Type B pancreatic cell (in vitro differentiated cells): ENCODE data around the gene CACNA1B. TPM values are rescaled to one million over a fixed set of nuclear protein-coding genes. Genes with fewer than 3 reads are reported as not detected.
A peak's percentile ranks its signal among the peaks of the same experiment; 100 is the strongest.
"Not testable (repeated sequence)": the region's sequence is repeated elsewhere in the genome, so short reads cannot be mapped to it uniquely, and the experiment has no call there.

Experiments used
- DNase-seq: peaks from one replicate; pipeline ENCODE4 v3.0.0; 2021; ENCODE audit warnings: mixed read lengths; ENCODE audit not compliant: unreplicated experiment; ENCODE audit errors: extremely low spot score
- H3K27ac Mint-ChIP-seq: 2 replicates; pipeline ENCODE4 v1.8.0; 2021; ENCODE audit warnings: mild to moderate bottlenecking, mixed read lengths
- H3K27me3 Mint-ChIP-seq: 2 replicates; pipeline ENCODE4 v1.8.0; 2021; ENCODE audit warnings: mixed read lengths
- H3K36me3 Mint-ChIP-seq: 2 replicates; pipeline ENCODE4 v1.8.0; 2021; ENCODE audit warnings: mixed read lengths
- H3K4me1 Mint-ChIP-seq: one replicate; pipeline ENCODE4 v1.8.0; 2021; ENCODE audit warnings: mixed read lengths; ENCODE audit not compliant: unreplicated experiment
- H3K4me3 Mint-ChIP-seq: 2 replicates; pipeline ENCODE4 v1.8.0; 2021; ENCODE audit warnings: mild to moderate bottlenecking, mixed read lengths
- H3K9me3 Mint-ChIP-seq: 2 replicates; pipeline ENCODE4 v1.8.0; 2021; ENCODE audit warnings: mixed read lengths
- CTCF ChIP-seq: fragments of 200-600 bp; sonication (generic); conservative IDR thresholded peaks from 2 replicates; pipeline ENCODE4 v1.5.0; 2021; ENCODE audit warnings: antibody characterized with exemption, mild to moderate bottlenecking
- microRNA-seq: library from miRNA; unstranded; fragments of <30 nt; microRNA quantifications from one replicate; pipeline ENCODE4, GENCODE V29; 2020
- total RNA-seq: library from RNA; stranded (reverse); gene quantifications from 2 replicates; pipeline ENCODE4 v1.2.1, GENCODE V29; 2021; ENCODE audit warnings: low replicate concordance

Gene CACNA1B
- total RNA-seq, 1 donor from 2014 or later, result 2.4 TPM

- not testable (repeated sequence) for DNase-seq, H3K27ac Mint-ChIP-seq, H3K27me3 Mint-ChIP-seq, H3K4me3 Mint-ChIP-seq, H3K9me3 Mint-ChIP-seq, H3K36me3 Mint-ChIP-seq, H3K4me1 Mint-ChIP-seq
Observed at GRCh38 chr9:138142528-138143244, 265.1 kb downstream of the CACNA1B start.

GRCh38 chr9:138143491-138143890 is 265.9 kb downstream of the CACNA1B start:
- H3K4me3 Mint-ChIP-seq, H3K9me3 Mint-ChIP-seq, H3K36me3 Mint-ChIP-seq, H3K27ac Mint-ChIP-seq, H3K27me3 Mint-ChIP-seq, DNase-seq, H3K4me1 Mint-ChIP-seq: not testable (repeated sequence)

GRCh38 chr9:138147556-138147955 is 270.0 kb downstream of the CACNA1B start:
- H3K27me3 Mint-ChIP-seq, H3K4me1 Mint-ChIP-seq, H3K9me3 Mint-ChIP-seq, DNase-seq, H3K27ac Mint-ChIP-seq, H3K4me3 Mint-ChIP-seq, H3K36me3 Mint-ChIP-seq: not testable (repeated sequence)
- TF ChIP-seq CTCF, result peak; percentile 70

GRCh38 chr9:138149672-138150656 is 272.4 kb downstream of the CACNA1B start:
- H3K27me3 Mint-ChIP-seq, H3K9me3 Mint-ChIP-seq, H3K4me1 Mint-ChIP-seq, H3K36me3 Mint-ChIP-seq, DNase-seq: not testable (repeated sequence)
- peak overlapping the region; percentile 88 for H3K4me3 Mint-ChIP-seq
- H3K27ac Mint-ChIP-seq, result peak overlapping the region; percentile 62
- peak; percentile 74 for TF ChIP-seq CTCF

- not testable (repeated sequence) for H3K4me3 Mint-ChIP-seq, H3K4me1 Mint-ChIP-seq, H3K27ac Mint-ChIP-seq, H3K9me3 Mint-ChIP-seq, H3K36me3 Mint-ChIP-seq, DNase-seq, H3K27me3 Mint-ChIP-seq
Observed at GRCh38 chr9:138155788-138156187, 278.2 kb downstream of the CACNA1B start.

GRCh38 chr9:138166793-138167192 is 289.2 kb downstream of the CACNA1B start:
- H3K4me1 Mint-ChIP-seq, H3K27ac Mint-ChIP-seq, H3K9me3 Mint-ChIP-seq, H3K4me3 Mint-ChIP-seq, H3K36me3 Mint-ChIP-seq, DNase-seq, H3K27me3 Mint-ChIP-seq: not testable (repeated sequence)

Small RNA genes lying within 50 kb of the gene (microRNA-seq; reads per million reads assigned to microRNA genes)
- gene MIR602, result not detected
